GM19035 (cell line): ENCODE measurements around the gene RAB8A.
"Not testable (repeated sequence)": the region's sequence is repeated elsewhere in the genome, so short reads cannot be mapped to it uniquely, and the experiment has no call there.

Experiments
- ATAC-seq: cut with Tn5 transposase; IDR thresholded peaks from one replicate; pipeline ENCODE4 v1.9.1; 2021; ENCODE audit not compliant: unreplicated experiment

Gene RAB8A

GRCh38 chr19:16168465-16169081 lies 56.9 kb downstream of the RAB8A start:
- ATAC-seq = no peak

- no peak for ATAC-seq
Measured at GRCh38 chr19:16170134-16170533, 58.4 kb downstream of the RAB8A start.

- ATAC-seq = no peak
Measured at GRCh38 chr19:16175954-16176353, 64.3 kb downstream of the RAB8A start.

- ATAC-seq = not testable (repeated sequence)
Measured at GRCh38 chr19:16178866-16179265, 67.2 kb downstream of the RAB8A start.

GRCh38 chr19:16180611-16181010 lies 68.9 kb downstream of the RAB8A start:
- ATAC-seq = no peak
